HG03064 (cell line): ENCODE results near the gene PTPRK.
"Not testable (repeated sequence)": the region's sequence is repeated elsewhere in the genome, so short reads cannot be mapped to it uniquely, and the experiment has no call there.

Experiments used
- ATAC-seq: cut with Tn5 transposase; IDR thresholded peaks from one replicate; pipeline ENCODE4 v1.9.1; 2021; ENCODE audit warnings: low read depth; ENCODE audit not compliant: unreplicated experiment

Gene PTPRK

GRCh38 chr6:128452713-128453112 lies 67.7 kb downstream of the PTPRK start:
- no peak for ATAC-seq

DNA sequence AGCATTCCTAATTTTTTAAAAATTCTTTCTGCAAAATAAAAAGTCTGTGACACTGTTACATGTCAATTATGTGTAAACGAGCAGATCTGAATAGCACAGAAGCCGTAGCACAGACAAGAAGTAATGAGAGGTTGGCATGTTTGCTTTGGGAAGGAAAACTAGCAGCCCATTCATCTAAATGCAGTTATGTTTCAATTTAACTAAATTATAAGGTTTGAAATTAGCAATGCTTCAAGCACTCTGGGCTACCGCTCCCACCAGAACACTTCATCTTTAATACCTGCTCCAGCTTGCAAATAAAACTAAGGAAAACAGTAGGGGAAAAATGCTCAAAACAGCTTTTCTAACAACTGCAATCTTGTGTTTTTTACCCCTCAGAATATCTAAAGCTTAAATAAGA lies 73.9 kb downstream of the PTPRK start:
- ATAC-seq: no peak

GRCh38 chr6:128443553-128443952 lies 76.8 kb downstream of the PTPRK start:
- no peak for ATAC-seq

GRCh38 chr6:128439627-128440026 lies 80.8 kb downstream of the PTPRK start:
- no peak for ATAC-seq

- ATAC-seq: no peak
Observed at GRCh38 chr6:128438393-128438792, 82.0 kb downstream of the PTPRK start.

DNA sequence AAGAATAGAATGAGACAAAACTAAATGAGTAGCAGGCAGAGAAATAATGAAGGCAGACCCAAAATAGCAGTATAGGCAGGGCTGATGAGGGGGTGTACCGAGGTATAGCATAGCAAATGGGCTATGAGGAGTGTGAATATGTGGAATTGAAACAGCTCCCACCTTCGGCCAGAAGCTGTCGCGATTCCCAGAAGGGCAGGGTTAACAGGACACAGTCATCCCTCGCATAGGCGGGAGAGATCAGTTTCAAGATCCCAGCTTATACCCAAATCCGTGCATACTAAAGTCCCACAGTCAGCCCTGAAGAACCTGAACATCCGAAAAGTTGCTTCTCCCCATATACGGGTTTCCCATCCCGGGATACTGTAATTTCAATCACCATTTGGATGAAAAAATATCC lies 82.7 kb downstream of the PTPRK start:
- no peak for ATAC-seq

DNA sequence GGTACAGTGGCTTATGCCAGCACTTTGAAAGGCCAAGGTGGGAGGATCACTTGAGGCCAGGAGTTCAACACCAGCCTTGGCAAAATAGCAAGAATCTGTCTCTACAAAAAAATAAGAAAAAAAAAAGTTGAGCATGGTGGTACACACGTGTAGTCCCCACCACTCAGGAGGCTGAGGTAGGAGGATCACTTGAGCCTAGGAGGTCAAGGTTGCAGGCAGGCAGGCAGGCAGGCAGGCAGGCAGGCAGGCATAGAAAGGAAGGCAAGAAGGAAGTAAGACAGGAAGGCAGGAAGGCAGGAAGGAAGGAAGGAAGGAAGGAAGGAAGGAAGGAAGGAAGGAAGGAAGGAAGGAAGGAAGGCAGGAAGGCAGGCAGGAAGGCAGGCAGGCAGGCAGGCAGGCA lies 85.6 kb downstream of the PTPRK start:
- ATAC-seq: not testable (repeated sequence)

DNA sequence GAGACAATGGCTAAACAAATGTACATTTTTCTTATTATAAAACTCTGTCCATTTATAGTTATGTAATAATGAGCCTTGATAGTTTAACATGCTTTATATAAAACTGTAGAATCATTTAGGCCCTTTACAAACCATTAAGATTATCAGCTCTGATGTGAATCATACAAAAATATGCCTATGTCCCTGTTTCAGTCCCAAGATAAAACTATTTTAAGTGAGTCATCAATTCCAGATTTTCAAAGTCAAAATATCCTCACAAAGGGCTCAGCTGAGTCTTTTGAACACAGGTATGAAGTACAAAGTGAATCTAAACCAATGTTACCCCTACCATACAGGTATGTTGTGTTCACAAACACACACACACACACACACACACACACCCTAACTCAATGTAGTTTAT lies 88.0 kb downstream of the PTPRK start:
- ATAC-seq: no peak

DNA sequence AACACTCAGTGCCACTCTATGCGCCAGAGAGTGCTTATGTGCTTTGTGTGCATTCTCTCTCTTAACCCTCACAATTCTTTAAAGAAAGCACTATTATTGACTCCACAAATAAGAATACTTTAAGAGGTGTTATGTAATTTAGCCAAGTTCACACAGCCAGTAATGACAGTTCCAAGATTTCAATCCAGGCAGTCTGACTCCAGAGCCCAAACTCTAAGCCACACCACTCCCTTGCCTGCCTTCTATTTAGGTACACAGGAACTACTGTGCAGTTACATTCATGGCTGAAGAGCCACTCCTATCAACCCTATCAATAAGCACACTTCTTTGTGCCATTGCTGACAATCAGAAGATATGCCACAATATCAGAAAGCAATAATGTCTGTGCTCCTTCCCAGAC lies 93.3 kb downstream of the PTPRK start:
- no peak for ATAC-seq

- no peak for ATAC-seq
Observed at GRCh38 chr6:128425856-128426255, 94.5 kb downstream of the PTPRK start.

- ATAC-seq: no peak
Observed at GRCh38 chr6:128422871-128423270, 97.5 kb downstream of the PTPRK start.

GRCh38 chr6:128422200-128422599 lies 98.2 kb downstream of the PTPRK start:
- ATAC-seq: no peak

- ATAC-seq: no peak
Observed at GRCh38 chr6:128421788-128422187, 98.6 kb downstream of the PTPRK start.

GRCh38 chr6:128417698-128418097 lies 102.7 kb downstream of the PTPRK start:
- no peak for ATAC-seq

GRCh38 chr6:128415387-128415786 lies 105.0 kb downstream of the PTPRK start:
- ATAC-seq: no peak

DNA sequence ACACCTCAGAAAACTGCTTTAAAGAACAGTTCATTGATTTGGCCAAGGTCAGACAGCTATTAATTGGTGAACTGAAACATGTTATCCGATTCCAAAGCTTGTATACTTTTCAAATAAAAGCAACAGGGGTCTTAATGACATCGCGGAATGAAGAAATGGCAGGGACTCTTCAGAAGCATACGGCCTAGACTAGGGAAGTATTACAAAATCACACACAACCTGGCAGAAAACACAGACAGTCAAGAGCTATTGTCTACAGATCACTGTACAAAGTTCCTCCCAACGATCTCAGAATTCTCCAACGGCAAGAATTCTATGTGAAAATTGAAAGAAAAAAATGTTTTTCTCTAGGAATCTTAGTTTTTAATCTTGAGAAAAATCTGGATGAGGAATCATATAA lies 105.5 kb downstream of the PTPRK start:
- no peak for ATAC-seq

DNA sequence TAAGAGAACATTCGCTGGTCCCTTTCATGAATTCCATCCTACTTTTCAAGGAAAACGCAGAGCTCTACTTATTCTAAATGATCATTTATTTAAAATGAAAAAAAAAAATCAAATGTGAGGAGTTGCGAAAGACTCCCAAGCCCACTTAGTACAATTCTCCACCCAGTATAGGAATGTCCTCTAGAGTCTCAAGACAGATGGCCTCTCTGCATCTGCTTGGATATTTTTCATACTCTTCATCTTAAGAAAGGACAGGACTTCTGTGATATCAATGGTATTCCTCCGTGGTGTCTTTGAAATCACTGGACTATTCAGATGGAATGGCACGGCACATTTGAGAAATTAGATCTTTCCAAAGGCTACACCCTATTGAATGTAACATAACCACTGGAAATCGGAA lies 107.1 kb downstream of the PTPRK start:
- ATAC-seq: no peak

GRCh38 chr6:128412680-128413079 lies 107.7 kb downstream of the PTPRK start:
- no peak for ATAC-seq

- ATAC-seq: no peak
Observed at GRCh38 chr6:128410584-128410983, 109.8 kb downstream of the PTPRK start.

GRCh38 chr6:128409003-128409402 lies 111.4 kb downstream of the PTPRK start:
- no peak for ATAC-seq

DNA sequence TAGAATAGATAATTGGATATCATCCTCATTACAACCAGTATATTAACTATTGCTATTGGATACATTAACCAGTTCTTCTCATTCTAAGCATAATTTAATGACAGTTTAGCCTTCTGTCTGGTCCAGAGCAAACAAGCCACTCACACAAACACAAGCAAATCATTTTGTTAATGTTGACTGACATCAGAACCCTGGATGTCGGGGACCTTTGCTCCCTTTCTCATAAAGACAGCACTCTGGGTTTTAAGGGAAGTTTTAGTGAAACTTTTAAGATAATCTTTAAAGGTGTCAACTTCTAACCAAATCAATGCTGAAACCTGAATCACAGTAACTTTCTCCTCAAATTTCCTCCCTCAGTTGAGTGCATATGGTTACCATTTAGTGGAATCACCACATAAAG lies 113.9 kb downstream of the PTPRK start:
- no peak for ATAC-seq

DNA sequence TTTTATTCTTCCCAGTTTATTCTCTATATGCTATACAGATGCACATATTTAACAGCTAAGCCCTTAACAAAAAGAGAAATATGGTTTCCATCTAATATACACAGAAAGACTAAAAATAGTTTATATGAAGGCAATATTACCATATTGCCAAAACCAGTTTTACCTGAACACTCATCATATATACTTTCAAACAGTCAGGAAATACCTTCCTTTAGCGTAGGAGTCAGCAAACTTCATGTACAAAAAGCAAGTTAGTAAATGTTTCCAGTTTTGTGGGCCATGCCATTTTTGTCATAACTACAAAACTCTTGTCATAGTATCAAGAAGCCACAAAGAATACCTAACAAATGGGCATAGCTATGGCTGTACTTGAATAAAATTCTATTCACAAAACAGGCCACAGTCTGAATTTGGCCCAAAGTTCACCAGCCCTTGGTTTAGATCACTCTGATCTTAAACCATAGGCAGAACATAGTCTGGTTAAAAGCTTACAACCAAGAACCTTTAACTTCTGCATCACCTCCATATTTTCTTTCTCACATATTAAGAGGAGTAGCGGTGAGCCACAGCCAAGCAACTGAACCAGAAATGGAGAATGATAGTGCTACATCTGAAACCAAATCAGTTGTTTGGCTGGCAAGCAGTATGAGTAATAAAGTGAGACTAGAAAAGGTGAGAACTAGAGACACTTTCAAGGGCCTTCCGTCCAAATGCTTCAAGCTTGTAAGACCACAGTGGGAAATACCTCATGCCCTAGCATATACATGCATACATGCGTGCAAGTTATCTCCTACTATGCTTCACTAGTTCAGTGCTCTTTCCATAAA lies 116.6 kb downstream of the PTPRK start:
- ATAC-seq: no peak

GRCh38 chr6:128400875-128401274 lies 119.5 kb downstream of the PTPRK start:
- ATAC-seq: no peak
